Breast epithelium (tissue), 4 donors: Measurements from ENCODE around the gene PI4K2B. TPM values are rescaled to one million over a fixed set of nuclear protein-coding genes. Genes with fewer than 3 reads are reported as not detected.
"Not testable (repeated sequence)": the region's sequence is repeated elsewhere in the genome, so short reads cannot be mapped to it uniquely, and the experiment has no call there.

Experiments
- DNase-seq, 2 donors: peaks; one replicate each; pipeline ENCODE4 v3.0.0-alpha.2; 2019; ENCODE audit warnings: low spot score in 2 of 2
- H3K27ac ChIP-seq, 2 donors: fragments of 200-600 bp; sonication (generic) in 1 of 2; one replicate each; pipeline ENCODE4 v1.5.1; 2016 to 2019; ENCODE audit warnings: mild to moderate bottlenecking in 1 of 2
- H3K27me3 ChIP-seq, 2 donors: fragments of 200-600 bp; sonication (generic) in 1 of 2; one replicate each; pipeline versions ENCODE4 v1.5.1 to v1.6.0; 2017 to 2019; ENCODE audit warnings: control low read depth in 1 of 2, mild to moderate bottlenecking in 1 of 2
- H3K36me3 ChIP-seq: fragments of 200-600 bp; one replicate; pipeline ENCODE4 v1.5.1; 2019
- H3K4me1 ChIP-seq, 2 donors: fragments of 200-600 bp; sonication (generic); one replicate each; pipeline ENCODE4 v1.5.1; 2016 to 2019; ENCODE audit warnings: control low read depth in 1 of 2
- H3K4me3 ChIP-seq, 3 donors: fragments of 200-600 bp; sonication (generic); 1 replicate in 2 of 3; 2 replicates in 1 of 3; pipeline ENCODE4 v1.5.1; 2016 to 2019; ENCODE audit warnings: mild to moderate bottlenecking in 3 of 3, moderate library complexity in 2 of 3
- H3K9me3 ChIP-seq, 2 donors: fragments of 200-600 bp; sonication (generic) in 1 of 2; one replicate each; pipeline ENCODE4 v1.5.1; 2016 to 2019; ENCODE audit warnings: control low read depth in 1 of 2
- CTCF ChIP-seq, 3 donors: fragments of 450-650 bp; IDR thresholded peaks; one replicate each; pipeline ENCODE4 v1.5.1; 2016 to 2017; ENCODE audit warnings: antibody characterized with exemption in 3 of 3, mild to moderate bottlenecking in 3 of 3, moderate library complexity in 3 of 3
- POLR2A ChIP-seq: fragments of 450-650 bp; IDR thresholded peaks from one replicate; pipeline ENCODE4 v1.6.1; 2016; ENCODE audit warnings: antibody characterized with exemption, mild to moderate bottlenecking, moderate library complexity
- POLR2AphosphoS5 ChIP-seq, 3 donors: sonication (generic); formaldehyde crosslinking; IDR thresholded peaks; one replicate each; pipeline ENCODE4 v1.6.1; 2017; ENCODE audit warnings: antibody characterized with exemption in 3 of 3
- intact Hi-C: fragments of 100-400 bp; cut with DNase I; formaldehyde crosslinking; loops from one replicate; pipeline ENCODE4 v1.15.1; 2023; ENCODE audit warnings: low total_unique reads
- total RNA-seq, 3 donors: library from RNA; depleted of rRNA; stranded (reverse); fragments of >200 nt; gene quantifications; one replicate each; pipeline ENCODE4 v1.1.0, GENCODE V29; 2016

Gene PI4K2B
- total RNA-seq, 3 donors from 2014 or later, result 12.3 to 22.0 (median 21.0) TPM

GRCh38 chr4:25245181-25245580, 11.3 kb downstream of the PI4K2B start:
- Histone ChIP-seq H3K4me1 (no peaks in the 10 kb centered on the region), H3K9me3 (peaks cover 0 to 9% of the 10 kb centered on the region in 2 donors), H3K27ac (no peak overlapping the region), H3K4me3 (no peak overlapping the region), H3K36me3 (no peaks in the 10 kb centered on the region), H3K27me3 (no peaks in the 10 kb centered on the region)
- TF ChIP-seq POLR2AphosphoS5 (IDR thresholded peaks at IDR 0.05) (no peak), POLR2A (no peak), CTCF (IDR thresholded peaks at IDR 0.05) (no peak)
- no peak for DNase-seq
- intact Hi-C loops, result no loop called here

GRCh38 chr4:25246680-25247611, 13.1 kb downstream of the PI4K2B start:
- no peaks in the 10 kb centered on the region for H3K4me1 ChIP-seq
- no peaks in the 10 kb centered on the region for H3K36me3 ChIP-seq
- H3K27ac ChIP-seq, result no peak overlapping the region
- intact Hi-C loops, result no loop called here
- no peak for DNase-seq
- H3K4me3 ChIP-seq, result no peak overlapping the region
- TF ChIP-seq POLR2AphosphoS5 (IDR thresholded peaks at IDR 0.05) (no peak), POLR2A (no peak)
- no peaks in the 10 kb centered on the region for H3K27me3 ChIP-seq
- H3K9me3 ChIP-seq, result peaks cover 0 to 9% of the 10 kb centered on the region in 2 donors

GRCh38 chr4:25248875-25249274, 15.0 kb downstream of the PI4K2B start:
- DNase-seq, H3K27me3 ChIP-seq, H3K9me3 ChIP-seq, H3K36me3 ChIP-seq, intact Hi-C loops, H3K27ac ChIP-seq, H3K4me3 ChIP-seq, H3K4me1 ChIP-seq: not testable (repeated sequence)

- DNase-seq, H3K27me3 ChIP-seq, H3K4me3 ChIP-seq, H3K36me3 ChIP-seq, intact Hi-C loops, H3K27ac ChIP-seq, H3K4me1 ChIP-seq, H3K9me3 ChIP-seq: not testable (repeated sequence)
Observed at GRCh38 chr4:25249494-25249893, 15.7 kb downstream of the PI4K2B start.

DNA sequence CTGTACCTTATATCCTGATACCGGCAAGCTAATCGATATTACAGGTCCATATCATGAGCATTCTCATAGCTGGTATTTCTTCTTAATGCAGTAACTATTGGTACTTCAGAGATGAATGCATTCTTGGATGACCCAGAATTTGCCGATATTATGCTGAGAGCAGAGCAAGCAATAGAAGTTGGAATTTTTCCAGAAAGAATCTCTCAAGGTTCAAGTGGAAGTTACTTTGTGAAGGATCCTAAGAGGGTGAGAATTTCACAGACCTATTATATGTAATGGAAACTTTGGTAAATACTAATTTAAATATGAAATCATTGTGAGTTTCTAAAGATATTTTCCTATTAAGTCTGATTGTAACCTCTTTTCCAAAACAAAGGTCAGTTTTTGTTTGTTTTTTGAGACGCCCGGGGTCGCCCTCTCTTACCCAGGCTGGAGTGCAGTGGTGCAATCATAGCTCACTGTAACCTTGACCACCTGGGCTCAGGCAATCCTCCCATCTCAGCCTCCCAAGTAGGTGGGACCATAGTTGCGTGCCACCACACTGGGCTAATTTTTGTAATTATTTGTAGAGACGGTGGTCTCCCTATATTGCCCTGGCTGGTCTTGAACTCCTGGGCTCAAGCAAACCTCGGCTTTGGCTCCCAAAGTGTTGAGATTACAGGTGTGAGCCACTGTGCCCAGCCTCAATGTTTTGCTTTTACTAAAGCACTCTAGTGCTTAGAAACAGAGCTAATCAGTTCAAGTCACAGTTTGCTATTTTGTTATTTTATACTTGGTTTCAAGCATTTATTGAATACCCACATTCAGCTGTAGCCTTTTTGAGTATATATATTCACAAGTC, 18.6 kb downstream of the PI4K2B start:
- Histone ChIP-seq H3K36me3 (peaks cover 3% of the 10 kb centered on the region), H3K4me3 (no peak overlapping the region), H3K27me3 (no peaks in the 10 kb centered on the region), H3K27ac (no peak overlapping the region), H3K9me3 (no peaks in the 10 kb centered on the region), H3K4me1 (no peaks in the 10 kb centered on the region)
- DNase-seq, result no peak
- intact Hi-C loops, result no loop called here
- no peak for TF ChIP-seq POLR2AphosphoS5 (IDR thresholded peaks at IDR 0.05)
- no peak for TF ChIP-seq POLR2A
- TF ChIP-seq CTCF (IDR thresholded peaks at IDR 0.05), result no peak

DNA sequence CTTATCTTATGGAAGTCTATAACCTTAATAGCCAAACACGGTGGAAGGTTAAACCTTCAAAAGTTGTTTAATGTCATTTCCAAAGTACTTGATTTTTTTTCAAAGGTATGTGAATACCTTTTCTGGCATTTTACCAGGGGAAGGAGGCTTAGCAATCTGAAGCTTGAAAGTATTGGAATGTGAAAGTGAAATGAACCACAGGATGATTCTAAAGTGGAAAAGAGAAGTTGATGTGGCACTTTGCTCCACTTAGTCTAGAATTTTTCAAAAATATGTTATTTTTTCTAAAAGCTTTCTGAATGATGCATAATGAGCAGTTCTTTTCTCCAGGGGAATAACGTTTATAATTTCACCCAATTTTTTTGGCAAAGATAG, 19.2 kb downstream of the PI4K2B start:
- no peak for TF ChIP-seq POLR2AphosphoS5 (IDR thresholded peaks at IDR 0.05)
- no peak for TF ChIP-seq CTCF (IDR thresholded peaks at IDR 0.05)
- no peak for TF ChIP-seq POLR2A
- no peak overlapping the region for H3K27ac ChIP-seq
- no peaks in the 10 kb centered on the region for H3K4me1 ChIP-seq
- no peak overlapping the region for H3K4me3 ChIP-seq
- no peaks in the 10 kb centered on the region for H3K27me3 ChIP-seq
- intact Hi-C loops, result no loop called here
- DNase-seq, result no peak
- H3K9me3 ChIP-seq, result no peaks in the 10 kb centered on the region
- peaks cover 3% of the 10 kb centered on the region for H3K36me3 ChIP-seq

- H3K4me3 ChIP-seq, H3K27me3 ChIP-seq, DNase-seq, H3K4me1 ChIP-seq, H3K9me3 ChIP-seq, intact Hi-C loops, H3K36me3 ChIP-seq, H3K27ac ChIP-seq: not testable (repeated sequence)
Observed at GRCh38 chr4:25253786-25254185, 20.0 kb downstream of the PI4K2B start.
